K562 (cell line): ENCODE measurements around the gene FPR1. TPM values are rescaled to one million over a fixed set of nuclear protein-coding genes. Genes with fewer than 3 reads are reported as not detected.

Experiments used
- ARID1B ChIP-seq: fragments of 450-650 bp; IDR thresholded peaks from 2 replicates; pipeline ENCODE4 v1.6.1; 2016; ENCODE audit warnings: antibody characterized with exemption, mild to moderate bottlenecking, inconsistent platforms
- BCL6 ChIP-seq: fragments of 250-450 bp; sonication (Bioruptor Pico); IDR thresholded peaks from 2 replicates; pipeline ENCODE4 v1.4.0; 2020
- CBFA2T2 ChIP-seq: fragments of 450-650 bp; conservative IDR thresholded peaks from 2 replicates; pipeline ENCODE4 v1.6.1; 2017; ENCODE audit warnings: mild to moderate bottlenecking
- CSDE1 ChIP-seq, 2 experiments: fragments of 450-650 bp; IDR thresholded peaks; 2 replicates each; pipeline ENCODE4 v1.6.1; 2016; ENCODE audit warnings: mild to moderate bottlenecking in 1 of 2
- EZH2 ChIP-seq: IDR thresholded peaks from 2 replicates; pipeline ENCODE4 v1.6.1; 2012; ENCODE audit warnings: low read depth, mild to moderate bottlenecking, inconsistent platforms, low read length, borderline replicate concordance
- MTA2 ChIP-seq: fragments of 450-650 bp; IDR thresholded peaks from 2 replicates; pipeline ENCODE4 v1.6.1; 2016; ENCODE audit warnings: low read depth
- PKNOX1 ChIP-seq: fragments of 450-650 bp; IDR thresholded peaks from 2 replicates; pipeline ENCODE4 v1.6.1; 2016
- STAT5A ChIP-seq: IDR thresholded peaks from 2 replicates; pipeline ENCODE4 v1.6.1; 2012; ENCODE audit warnings: low read length, inconsistent platforms, borderline replicate concordance
- ZNF512 ChIP-seq: IDR thresholded peaks from 2 replicates; pipeline ENCODE4 v1.6.1; 2016; ENCODE audit warnings: missing genetic modification characterization, missing compliant biosample characterization
- ZNF639 ChIP-seq, 2 experiments: fragments of 200-800 bp in 1 of 2; sonication (Bioruptor generic) in 1 of 2; sonication (generic) in 1 of 2; formaldehyde crosslinking in 1 of 2; IDR thresholded peaks in 1 of 2; conservative IDR thresholded peaks in 1 of 2; 2 replicates each; pipeline versions ENCODE4 v1.5.0 to v1.6.1; 2016 to 2020; ENCODE audit warnings: missing compliant biosample characterization in 1 of 2, missing genetic modification characterization in 1 of 2, missing genetic modification reagents in 1 of 2
- ZNF75A ChIP-seq: fragments of 450-650 bp; formaldehyde crosslinking; IDR thresholded peaks from 2 replicates; pipeline ENCODE4 v1.4.0; 2020; ENCODE audit warnings: mild to moderate bottlenecking
- polyA plus RNA-seq, 8 experiments: library from polyadenylated mRNA; depleted of rRNA in 4 of 8; stranded (reverse) in 5 of 8; unstranded in 3 of 8; fragments of >200 nt; fragmentation: Nextera tagmentation in 2 of 8; fragmentation: Illumina TruSeq in 1 of 8; extraction: Ambion mirVana in 2 of 8; extraction: Trizol in 1 of 8; gene quantifications; 2 replicates each; pipeline versions ENCODE4 v1.2.1 to v1.2.3, GENCODE V29; 2011 to 2014; ENCODE audit warnings: inconsistent platforms in 1 of 8, missing spikeins in 1 of 8
- total RNA-seq, 7 experiments: library from RNA; depleted of rRNA in 6 of 7; stranded (reverse); fragments of >200 nt in 6 of 7; fragmentation: Illumina TruSeq in 2 of 7; extraction: Trizol in 2 of 7; gene quantifications; 2 replicates each; pipeline versions ENCODE4 v1.2.1 to v1.2.3, GENCODE V29; 2011 to 2021; ENCODE audit warnings: low replicate concordance in 1 of 7

FPR1 gene
- total and polyA plus RNA-seq, 9 of the 15 experiments (the other 6 are each of a cell fraction or from before 2014, with no cell fraction given) = 0.06 to 0.25 (median 0.14) TPM; not detected in 4

GRCh38 chr19:51701468-51702100 is 50.1 kb downstream of the FPR1 start (continued):
- no peak for TF ChIP-seq PKNOX1
- peak; percentile 64 for TF ChIP-seq CBFA2T2
- no peak for TF ChIP-seq CSDE1 (IDR thresholded peaks at IDR 0.05)
- TF ChIP-seq ZNF639 (CRISPR knock-in tag; conservative IDR thresholded peaks at IDR 0.05 in 1 of 2, IDR thresholded peaks at IDR 0.05 in 1 of 2) = no peak; a peak in 1 of 4 replicates
- TF ChIP-seq ARID1B = peak; percentile 88
- TF ChIP-seq MTA2 = no peak
- 0 out of 2 replicates have a peak, but pooled peaks have one; percentile 8 for TF ChIP-seq STAT5A
- TF ChIP-seq EZH2 = no peak
- TF ChIP-seq ZNF75A (CRISPR knock-in tag) = 0 out of 2 replicates have a peak, but pooled peaks have one; percentile 45
- TF ChIP-seq BCL6 = no peak
- TF ChIP-seq ZNF512 (tag) = no peak
